ENCODE measurements around the gene SPTBN4. TPM values are rescaled to one million over a fixed set of nuclear protein-coding genes. Genes with fewer than 3 reads are reported as not detected.

SPTBN4 gene
- total RNA-seq, 4 donors from 2014 or later = 1.4 to 5.1 (median 2.3) TPM

GRCh38 chr19:40502081-40502480 lies 35.3 kb downstream of the SPTBN4 start:
- TF ChIP-seq CTCF (IDR thresholded peaks at IDR 0.05; ENCODE audit: low read depth) = no peak

GRCh38 chr19:40502647-40503319 lies 36.0 kb downstream of the SPTBN4 start:
- no peak for TF ChIP-seq CTCF (IDR thresholded peaks at IDR 0.05; ENCODE audit: low read depth)

DNA sequence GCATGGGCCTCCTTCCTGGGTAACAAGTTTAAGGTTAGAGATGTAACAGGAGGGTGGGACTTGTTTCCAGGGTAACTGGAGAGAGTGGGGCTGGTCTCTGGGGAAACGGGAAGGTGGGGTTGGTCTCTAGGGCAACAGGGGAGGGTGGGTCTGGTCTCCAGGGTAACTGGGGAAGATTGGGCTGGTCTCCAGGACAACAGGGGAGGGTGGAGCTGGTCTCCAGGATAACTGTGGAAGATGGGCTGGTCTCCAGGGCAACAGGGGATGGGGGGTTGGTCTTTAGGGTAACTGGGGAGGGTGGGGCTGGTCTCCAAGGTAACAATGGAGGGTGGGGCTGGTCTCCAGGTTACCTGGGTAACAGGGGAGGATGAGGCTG lies 36.5 kb downstream of the SPTBN4 start:
- TF ChIP-seq CTCF (IDR thresholded peaks at IDR 0.05; ENCODE audit: low read depth) = no peak

DNA sequence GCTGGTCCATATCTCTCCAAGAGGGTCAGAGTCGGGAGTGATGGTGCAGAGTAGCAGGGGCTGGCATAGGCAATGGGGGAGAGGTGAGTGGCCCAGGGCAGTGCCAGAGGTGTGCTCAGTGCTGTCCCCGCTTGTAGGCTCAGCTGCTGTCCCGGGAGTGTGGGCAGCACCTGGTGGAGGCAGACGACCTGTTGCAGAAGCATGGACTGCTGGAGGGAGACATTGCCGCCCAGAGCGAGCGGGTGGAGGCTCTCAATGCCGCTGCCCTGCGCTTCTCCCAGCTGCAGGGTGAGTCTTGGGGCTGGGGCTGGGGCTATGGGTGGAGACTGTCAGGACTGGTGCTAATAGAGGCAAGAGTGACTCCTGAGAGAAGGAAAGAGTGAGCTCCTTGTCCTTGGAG lies 39.3 kb downstream of the SPTBN4 start:
- TF ChIP-seq CTCF (IDR thresholded peaks at IDR 0.05; ENCODE audit: low read depth) = no peak

DNA sequence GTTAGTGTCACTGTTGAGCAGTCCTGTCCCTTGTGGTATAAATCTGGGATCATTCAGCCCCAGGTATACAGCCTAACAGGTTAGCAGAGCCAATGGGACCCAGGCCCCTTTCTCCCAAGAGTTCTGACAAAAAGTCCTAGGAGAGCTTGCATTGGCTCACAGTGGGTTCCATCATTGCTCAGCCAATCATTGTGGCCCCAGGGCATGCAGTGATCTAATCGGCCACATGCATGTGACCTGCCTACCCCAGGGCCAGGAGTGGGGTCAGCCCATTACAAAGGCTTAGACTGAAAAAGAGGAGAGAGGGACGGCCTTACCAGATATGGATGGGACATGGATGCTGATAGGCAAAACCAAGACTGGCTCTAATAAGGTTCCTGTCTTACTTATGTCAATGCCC lies 41.1 kb downstream of the SPTBN4 start:
- TF ChIP-seq CTCF (IDR thresholded peaks at IDR 0.05; ENCODE audit: low read depth) = no peak

- no peak for TF ChIP-seq CTCF (IDR thresholded peaks at IDR 0.05; ENCODE audit: low read depth)
These were observed 42.0 kb downstream of the SPTBN4 start for GRCh38 chr19:40508739-40509260.

- TF ChIP-seq CTCF (IDR thresholded peaks at IDR 0.05; ENCODE audit: low read depth) = no peak
These were observed 43.8 kb downstream of the SPTBN4 start for GRCh38 chr19:40510526-40511115.

Data from subcutaneous adipose tissue (tissue), 4 donors.